Hematopoietic multipotent progenitor cell treated with erythropoietin and hydrocortisone succinate and interleukin-3 and kit ligand, for 15 days (in vitro differentiated cells): ENCODE measurements around the gene CDK5RAP2.

ENCODE experiments used
- DNase-seq: peaks from one replicate; pipeline ENCODE4 v3.0.0-alpha.2; 2015; ENCODE audit warnings: low spot score

CDK5RAP2 gene

GRCh38 chr9:120381839-120382238 lies 198.1 kb downstream of the CDK5RAP2 start:
- DNase-seq = no peak

- no peak for DNase-seq
These were observed 200.4 kb downstream of the CDK5RAP2 start for GRCh38 chr9:120379611-120380010.

- DNase-seq = no peak
These were observed 201.3 kb downstream of the CDK5RAP2 start for GRCh38 chr9:120378680-120379079.

- DNase-seq = no peak
These were observed 202.5 kb downstream of the CDK5RAP2 start for GRCh38 chr9:120377268-120378159.

GRCh38 chr9:120376101-120376500 lies 203.9 kb downstream of the CDK5RAP2 start:
- no peak for DNase-seq

- no peak for DNase-seq
These were observed 204.7 kb downstream of the CDK5RAP2 start for GRCh38 chr9:120375316-120375715.

- no peak for DNase-seq
These were observed 205.2 kb downstream of the CDK5RAP2 start for GRCh38 chr9:120374817-120375216.

GRCh38 chr9:120374239-120374638 lies 205.7 kb downstream of the CDK5RAP2 start:
- DNase-seq = no peak

- no peak for DNase-seq
These were observed 207.9 kb downstream of the CDK5RAP2 start for GRCh38 chr9:120372040-120372439.

- DNase-seq = no peak
These were observed 210.3 kb downstream of the CDK5RAP2 start for GRCh38 chr9:120369608-120370220.

- DNase-seq = no peak
These were observed 211.2 kb downstream of the CDK5RAP2 start for GRCh38 chr9:120368799-120369198.

GRCh38 chr9:120366644-120367019 lies 213.3 kb downstream of the CDK5RAP2 start:
- DNase-seq = no peak

GRCh38 chr9:120365386-120365785 lies 214.6 kb downstream of the CDK5RAP2 start:
- no peak for DNase-seq

- no peak for DNase-seq
These were observed 216.3 kb downstream of the CDK5RAP2 start for GRCh38 chr9:120363697-120364096.

GRCh38 chr9:120362446-120362845 lies 217.5 kb downstream of the CDK5RAP2 start:
- no peak for DNase-seq

GRCh38 chr9:120361551-120361950 lies 218.4 kb downstream of the CDK5RAP2 start:
- DNase-seq = no peak

- DNase-seq = no peak
These were observed 219.5 kb downstream of the CDK5RAP2 start for GRCh38 chr9:120360510-120360909.

GRCh38 chr9:120360046-120360445 lies 219.9 kb downstream of the CDK5RAP2 start:
- no peak for DNase-seq

- DNase-seq = no peak
These were observed 221.1 kb downstream of the CDK5RAP2 start for GRCh38 chr9:120358877-120359276.

GRCh38 chr9:120353506-120353905 lies 226.5 kb downstream of the CDK5RAP2 start:
- DNase-seq = no peak

- DNase-seq = no peak
These were observed 228.9 kb downstream of the CDK5RAP2 start for GRCh38 chr9:120351106-120351505.

- no peak for DNase-seq
These were observed 229.4 kb downstream of the CDK5RAP2 start for GRCh38 chr9:120350596-120350995.

GRCh38 chr9:120348951-120349429 lies 231.0 kb downstream of the CDK5RAP2 start:
- no peak for DNase-seq
